ENCODE data around the gene ARHGAP28.

ARHGAP28 gene

GRCh38 chr18:6744816-6745455, 15.4 kb downstream of the ARHGAP28 start:
- Mint-ChIP-seq H3K27me3 (no peaks in the 10 kb centered on the region), H3K36me3 (no peaks in the 10 kb centered on the region), H3K27ac (no peak overlapping the region), H3K4me3 (no peak overlapping the region), H3K4me1 (no peaks in the 10 kb centered on the region), H3K9me3 (peaks cover 6% of the 10 kb centered on the region)
- CTCF ChIA-PET = no interaction called here
- no peak for DNase-seq

- no peaks in the 10 kb centered on the region for H3K4me1 Mint-ChIP-seq
- no peak overlapping the region for H3K4me3 Mint-ChIP-seq
- no peaks in the 10 kb centered on the region for H3K27me3 Mint-ChIP-seq
- no peaks in the 10 kb centered on the region for H3K36me3 Mint-ChIP-seq
- no peak overlapping the region for H3K27ac Mint-ChIP-seq
- DNase-seq = no peak
- CTCF ChIA-PET = no interaction called here
- peaks cover 6% of the 10 kb centered on the region for H3K9me3 Mint-ChIP-seq
Measured at GRCh38 chr18:6745504-6746031, 16.1 kb downstream of the ARHGAP28 start.

- no peak overlapping the region for H3K4me3 Mint-ChIP-seq
- CTCF ChIA-PET = no interaction called here
- no peak for DNase-seq
- H3K36me3 Mint-ChIP-seq = no peaks in the 10 kb centered on the region
- H3K9me3 Mint-ChIP-seq = peaks cover 6% of the 10 kb centered on the region
- H3K27ac Mint-ChIP-seq = no peak overlapping the region
- H3K27me3 Mint-ChIP-seq = no peaks in the 10 kb centered on the region
- H3K4me1 Mint-ChIP-seq = no peaks in the 10 kb centered on the region
Measured at GRCh38 chr18:6746386-6746960, 17.0 kb downstream of the ARHGAP28 start.

DNA sequence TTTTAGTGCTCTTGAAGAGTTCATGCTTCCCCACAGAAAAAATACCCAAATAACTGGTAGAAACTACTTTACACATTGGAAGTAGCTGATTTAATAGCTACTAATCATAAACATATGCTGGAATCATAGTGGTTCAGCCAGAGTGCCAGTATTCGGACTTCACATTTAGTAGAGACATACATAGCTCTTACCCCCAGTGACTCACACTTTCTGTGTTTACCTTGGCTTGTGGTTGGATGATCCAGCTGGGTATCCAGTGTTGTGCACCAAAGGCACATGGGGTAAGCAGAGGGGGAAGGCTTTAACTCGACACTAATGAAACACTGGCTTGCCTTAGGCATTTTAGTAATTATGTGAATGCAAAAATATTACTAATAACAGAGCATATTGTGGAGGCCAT, 18.1 kb downstream of the ARHGAP28 start:
- DNase-seq = no peak
- Mint-ChIP-seq H3K36me3 (no peaks in the 10 kb centered on the region), H3K27me3 (no peaks in the 10 kb centered on the region), H3K9me3 (peaks cover 2% of the 10 kb centered on the region), H3K4me1 (no peaks in the 10 kb centered on the region), H3K27ac (no peak overlapping the region), H3K4me3 (no peak overlapping the region)
- CTCF ChIA-PET = no interaction called here

- Mint-ChIP-seq H3K27me3 (no peaks in the 10 kb centered on the region), H3K27ac (no peak overlapping the region), H3K9me3 (peaks cover 2% of the 10 kb centered on the region), H3K36me3 (no peaks in the 10 kb centered on the region), H3K4me1 (no peaks in the 10 kb centered on the region), H3K4me3 (no peak overlapping the region)
- DNase-seq = no peak
- CTCF ChIA-PET = no interaction called here
Measured at GRCh38 chr18:6748241-6748640, 18.7 kb downstream of the ARHGAP28 start.

GRCh38 chr18:6750411-6750810, 20.9 kb downstream of the ARHGAP28 start:
- Mint-ChIP-seq H3K36me3 (no peaks in the 10 kb centered on the region), H3K27ac (no peak overlapping the region), H3K4me3 (no peak overlapping the region), H3K27me3 (no peaks in the 10 kb centered on the region), H3K4me1 (no peaks in the 10 kb centered on the region), H3K9me3 (peaks cover 4% of the 10 kb centered on the region)
- DNase-seq = no peak
- CTCF ChIA-PET = no interaction called here

- CTCF ChIA-PET = no interaction called here
- no peaks in the 10 kb centered on the region for H3K36me3 Mint-ChIP-seq
- H3K4me1 Mint-ChIP-seq = no peaks in the 10 kb centered on the region
- no peak overlapping the region for H3K4me3 Mint-ChIP-seq
- no peak overlapping the region for H3K27ac Mint-ChIP-seq
- no peaks in the 10 kb centered on the region for H3K27me3 Mint-ChIP-seq
- H3K9me3 Mint-ChIP-seq = peaks cover 4% of the 10 kb centered on the region
- no peak for DNase-seq
Measured at GRCh38 chr18:6751222-6751621, 21.7 kb downstream of the ARHGAP28 start.

- CTCF ChIA-PET = no interaction called here
- H3K4me3 Mint-ChIP-seq = no peak overlapping the region
- no peak overlapping the region for H3K27ac Mint-ChIP-seq
- no peaks in the 10 kb centered on the region for H3K36me3 Mint-ChIP-seq
- no peak for DNase-seq
- no peaks in the 10 kb centered on the region for H3K27me3 Mint-ChIP-seq
- H3K9me3 Mint-ChIP-seq = peaks cover 2% of the 10 kb centered on the region
- no peaks in the 10 kb centered on the region for H3K4me1 Mint-ChIP-seq
Measured at GRCh38 chr18:6752202-6752860, 22.8 kb downstream of the ARHGAP28 start.

- Mint-ChIP-seq H3K9me3 (peaks cover 2% of the 10 kb centered on the region), H3K27ac (no peak overlapping the region), H3K27me3 (no peaks in the 10 kb centered on the region), H3K4me1 (no peaks in the 10 kb centered on the region), H3K4me3 (no peak overlapping the region), H3K36me3 (no peaks in the 10 kb centered on the region)
- no peak for DNase-seq
- CTCF ChIA-PET = no interaction called here
Measured at GRCh38 chr18:6755107-6755506, 25.6 kb downstream of the ARHGAP28 start.

- CTCF ChIA-PET = no interaction called here
- H3K4me1 Mint-ChIP-seq = no peaks in the 10 kb centered on the region
- H3K27ac Mint-ChIP-seq = no peak overlapping the region
- H3K9me3 Mint-ChIP-seq = peaks cover 2% of the 10 kb centered on the region
- no peaks in the 10 kb centered on the region for H3K36me3 Mint-ChIP-seq
- no peak for DNase-seq
- no peak overlapping the region for H3K4me3 Mint-ChIP-seq
- no peaks in the 10 kb centered on the region for H3K27me3 Mint-ChIP-seq
Measured at GRCh38 chr18:6757931-6758330, 28.4 kb downstream of the ARHGAP28 start.

GRCh38 chr18:6759579-6759978, 30.1 kb downstream of the ARHGAP28 start:
- no peaks in the 10 kb centered on the region for H3K27me3 Mint-ChIP-seq
- H3K36me3 Mint-ChIP-seq = no peaks in the 10 kb centered on the region
- CTCF ChIA-PET = no interaction called here
- no peak for DNase-seq
- peaks cover 2% of the 10 kb centered on the region for H3K9me3 Mint-ChIP-seq
- H3K27ac Mint-ChIP-seq = no peak overlapping the region
- H3K4me3 Mint-ChIP-seq = no peak overlapping the region
- no peaks in the 10 kb centered on the region for H3K4me1 Mint-ChIP-seq

DNA sequence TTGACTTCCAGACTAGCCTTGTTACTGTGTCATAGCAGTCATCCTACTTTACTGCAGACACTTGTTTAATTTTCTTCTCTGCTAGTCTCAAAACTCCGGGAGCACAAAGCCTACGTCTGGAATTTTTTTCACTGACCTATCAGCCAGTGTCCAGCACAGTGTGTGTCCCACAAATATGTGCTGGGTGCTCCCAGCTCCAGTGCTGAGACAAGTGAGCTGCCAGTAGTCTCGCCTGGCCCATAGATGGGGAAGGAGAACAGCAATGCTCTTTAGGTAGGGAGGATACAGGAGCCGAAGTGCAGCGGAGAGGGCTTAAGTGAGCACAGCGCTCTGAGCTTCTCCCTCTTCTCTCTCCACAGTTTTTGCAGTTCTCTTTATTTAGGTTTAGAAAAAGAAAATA, 34.0 kb downstream of the ARHGAP28 start:
- no peak for DNase-seq
- CTCF ChIA-PET = no interaction called here
- H3K4me1 Mint-ChIP-seq = no peaks in the 10 kb centered on the region
- no peak overlapping the region for H3K27ac Mint-ChIP-seq
- H3K4me3 Mint-ChIP-seq = no peak overlapping the region
- peaks cover 2% of the 10 kb centered on the region for H3K9me3 Mint-ChIP-seq
- H3K36me3 Mint-ChIP-seq = no peaks in the 10 kb centered on the region
- no peaks in the 10 kb centered on the region for H3K27me3 Mint-ChIP-seq

DNA sequence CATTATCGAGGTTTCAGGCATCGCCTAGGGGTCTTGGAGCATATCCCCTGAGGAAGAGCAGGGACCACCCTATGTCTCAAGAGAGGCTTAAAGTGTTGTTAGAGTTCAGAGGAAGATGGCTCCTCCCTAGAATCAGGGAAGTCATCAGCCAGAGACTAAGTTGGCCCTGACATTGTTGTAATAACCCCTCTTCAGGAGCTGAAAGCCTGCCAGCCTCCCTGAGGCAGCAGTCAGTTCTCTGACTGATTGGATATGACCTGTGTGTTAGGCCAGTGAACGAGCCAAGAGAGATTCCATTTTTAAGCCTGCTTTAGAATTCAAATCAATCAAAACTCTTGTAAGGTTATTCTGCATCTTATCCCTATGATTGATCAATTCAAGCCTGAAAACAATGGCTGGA, 34.9 kb downstream of the ARHGAP28 start:
- CTCF ChIA-PET = no interaction called here
- no peaks in the 10 kb centered on the region for H3K4me1 Mint-ChIP-seq
- peaks cover 2% of the 10 kb centered on the region for H3K9me3 Mint-ChIP-seq
- H3K27me3 Mint-ChIP-seq = no peaks in the 10 kb centered on the region
- no peak overlapping the region for H3K27ac Mint-ChIP-seq
- DNase-seq = no peak
- no peak overlapping the region for H3K4me3 Mint-ChIP-seq
- no peaks in the 10 kb centered on the region for H3K36me3 Mint-ChIP-seq

- no peaks in the 10 kb centered on the region for H3K4me1 Mint-ChIP-seq
Measured at GRCh38 chr18:6773777-6774176, 44.3 kb downstream of the ARHGAP28 start.

DNA sequence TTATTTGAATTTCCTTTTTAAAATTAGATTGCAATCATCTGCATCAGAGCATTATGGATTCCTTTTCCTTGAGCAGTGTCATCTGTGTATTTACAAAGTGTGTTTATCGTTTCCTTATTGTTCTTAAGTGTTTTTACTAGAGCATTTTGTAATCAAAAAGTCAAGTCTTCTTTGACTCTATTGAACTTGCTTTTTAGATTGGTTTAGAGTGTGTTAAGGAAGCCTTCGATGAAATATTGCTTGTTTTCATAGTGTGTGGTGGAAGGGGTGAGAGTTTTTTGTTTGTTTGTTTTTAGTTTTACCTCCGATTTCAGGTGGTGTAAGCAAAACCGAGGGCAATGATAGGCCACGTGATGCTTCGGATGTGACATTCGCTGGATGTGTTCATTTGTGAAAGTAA, 45.7 kb downstream of the ARHGAP28 start:
- H3K4me1 Mint-ChIP-seq = no peaks in the 10 kb centered on the region
- peaks cover 2% of the 10 kb centered on the region for H3K9me3 Mint-ChIP-seq
- no peaks in the 10 kb centered on the region for H3K27me3 Mint-ChIP-seq
- no peak overlapping the region for H3K27ac Mint-ChIP-seq
- H3K4me3 Mint-ChIP-seq = no peak overlapping the region
- CTCF ChIA-PET = no interaction called here
- H3K36me3 Mint-ChIP-seq = no peaks in the 10 kb centered on the region
- DNase-seq = no peak

More at GRCh38 chr18:6773777-6774176, 44.3 kb downstream of the ARHGAP28 start:
- H3K27ac Mint-ChIP-seq = no peak overlapping the region
- no peak for DNase-seq
- H3K36me3 Mint-ChIP-seq = no peaks in the 10 kb centered on the region
- peaks cover 2% of the 10 kb centered on the region for H3K9me3 Mint-ChIP-seq
- H3K27me3 Mint-ChIP-seq = no peaks in the 10 kb centered on the region
- H3K4me3 Mint-ChIP-seq = no peak overlapping the region
- CTCF ChIA-PET = no interaction called here
